Measurements from ENCODE around the gene PSMD13. TPM values are rescaled to one million over a fixed set of nuclear protein-coding genes. Genes with fewer than 3 reads are reported as not detected.

The PSMD13 gene
- total and polyA plus RNA-seq, 2 donors (not counting 1 experiment from before 2014, with no cell fraction given), result 98.0 to 104 TPM

DNA sequence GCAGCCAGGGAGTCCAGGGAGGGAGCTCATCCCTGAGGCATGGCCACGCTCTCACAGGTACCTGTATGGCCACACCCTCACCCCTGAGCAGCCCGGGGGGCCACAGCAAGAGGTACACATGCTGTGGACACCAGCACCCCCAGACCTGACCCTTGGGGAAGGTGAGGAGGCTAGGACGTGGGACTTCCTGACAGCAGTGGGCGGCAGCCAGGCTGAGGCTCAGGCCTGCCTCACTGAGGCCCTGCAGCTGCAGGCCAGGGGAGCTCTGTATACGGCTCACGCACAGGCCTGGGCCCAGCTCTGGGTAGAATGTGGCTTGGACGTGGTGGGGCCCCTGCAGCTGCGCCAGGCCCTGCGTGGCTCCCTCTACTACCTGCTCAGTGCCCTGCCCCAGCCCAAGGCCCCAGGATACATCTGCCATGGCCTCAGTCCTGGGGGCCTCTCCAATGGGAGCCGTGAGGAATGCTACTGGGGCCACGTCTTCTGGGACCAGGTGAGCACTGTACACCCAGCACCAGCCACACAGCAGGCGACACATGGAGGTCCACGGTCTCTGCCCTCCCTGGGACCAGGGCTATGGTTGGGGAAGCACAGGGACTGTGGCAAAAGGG, 54.0 kb downstream of the PSMD13 start:
- CTCF ChIA-PET, result interaction anchor here (1.4 to 5.6 kb wide), 2 partner anchors 22 to 40 kb away, joined by 5 to 35 read pairs; no protein-coding TSS in a partner anchor
- H3K27ac Mint-ChIP-seq, result peak overlapping the region; percentile 20

More for the DNA sequence above, 54.0 kb downstream of the PSMD13 start:
- POLR2A ChIA-PET, result interaction anchor here (1.8 to 2.7 kb wide), 2 partner anchors 11 to 23 kb away, joined by 5 to 9 read pairs; no protein-coding TSS in a partner anchor
- Histone ChIP-seq H3K4me3 (ENCODE audit: control extremely low read depth in 1 of 5, extremely low read depth in 1 of 5, insufficient read depth in 1 of 5, low read depth in 2 of 5, low read length in 4 of 5) (no peak overlapping the region), H3K9me3 (ENCODE audit: control extremely low read depth in 1 of 3, control insufficient read depth in 2 of 3, insufficient read depth in 1 of 3, low read length in 2 of 3) (no peaks in the 10 kb centered on the region), H3K27me3 (replicated peaks in 1 of 4; ENCODE audit: control extremely low read depth in 1 of 4, control insufficient read depth in 3 of 4, insufficient read depth in 4 of 4, low read length in 3 of 4) (peaks cover 0 to 11% (median 3%) of the 10 kb centered on the region in 4 experiments), H2AFZ (ENCODE audit: insufficient read depth, low read depth, low read length, poor library complexity, severe bottlenecking) (no peak overlapping the region), H3K27ac (ENCODE audit: low read length in 2 of 2) (no peak overlapping the region), H4K20me1 (ENCODE audit: control insufficient read depth, insufficient read depth, low read length, poor library complexity, severe bottlenecking) (no peaks in the 10 kb centered on the region), H3K9ac (ENCODE audit: low read length) (no peak overlapping the region), H3K4me2 (replicated peaks; ENCODE audit: low read depth, low read length, poor library complexity, severe bottlenecking) (peak overlapping the region; percentile 99), H3K79me2 (ENCODE audit: control insufficient read depth, insufficient read depth, low read length) (peaks cover 8% of the 10 kb centered on the region), H3K36me3 (replicated peaks in 1 of 2; ENCODE audit: control extremely low read depth in 1 of 2, control insufficient read depth in 1 of 2, extremely low read depth in 1 of 2, insufficient read depth in 2 of 2, low read length in 1 of 2) (no peaks in the 10 kb centered on the region), H3K4me1 (ENCODE audit: control insufficient read depth in 2 of 2, insufficient read depth in 2 of 2, low read length in 2 of 2) (peaks cover 18 to 25% of the 10 kb centered on the region in 2 donors)
- Mint-ChIP-seq H3K9me3 (ENCODE audit: insufficient read depth) (no peaks in the 10 kb centered on the region), H3K27me3 (peaks cover 4% of the 10 kb centered on the region), H3K4me3 (peak overlapping the region; percentile 44), H3K4me1 (peaks cover 20% of the 10 kb centered on the region)
- WGBS (ENCODE audit: insufficient coverage), result 91% methylated on average over 9 of the region's 13 CpGs
- no peak for DNase-seq
- intact Hi-C loops (cut with micrococcal nuclease), result no loop called here
- TF ChIP-seq, protein P1, sequence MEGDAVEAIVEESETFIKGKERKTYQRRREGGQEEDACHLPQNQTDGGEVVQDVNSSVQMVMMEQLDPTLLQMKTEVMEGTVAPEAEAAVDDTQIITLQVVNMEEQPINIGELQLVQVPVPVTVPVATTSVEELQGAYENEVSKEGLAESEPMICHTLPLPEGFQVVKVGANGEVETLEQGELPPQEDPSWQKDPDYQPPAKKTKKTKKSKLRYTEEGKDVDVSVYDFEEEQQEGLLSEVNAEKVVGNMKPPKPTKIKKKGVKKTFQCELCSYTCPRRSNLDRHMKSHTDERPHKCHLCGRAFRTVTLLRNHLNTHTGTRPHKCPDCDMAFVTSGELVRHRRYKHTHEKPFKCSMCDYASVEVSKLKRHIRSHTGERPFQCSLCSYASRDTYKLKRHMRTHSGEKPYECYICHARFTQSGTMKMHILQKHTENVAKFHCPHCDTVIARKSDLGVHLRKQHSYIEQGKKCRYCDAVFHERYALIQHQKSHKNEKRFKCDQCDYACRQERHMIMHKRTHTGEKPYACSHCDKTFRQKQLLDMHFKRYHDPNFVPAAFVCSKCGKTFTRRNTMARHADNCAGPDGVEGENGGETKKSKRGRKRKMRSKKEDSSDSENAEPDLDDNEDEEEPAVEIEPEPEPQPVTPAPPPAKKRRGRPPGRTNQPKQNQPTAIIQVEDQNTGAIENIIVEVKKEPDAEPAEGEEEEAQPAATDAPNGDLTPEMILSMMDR (IDR thresholded peaks at IDR 0.05), result no peak
- TF ChIP-seq EZH2 (IDR thresholded peaks at IDR 0.05; ENCODE audit: borderline replicate concordance, insufficient read depth, low read depth, low read length, poor library complexity, severe bottlenecking), result no peak
- no peak for ATAC-seq (ENCODE audit: low read depth)

All from B cell (primary cell).